SJSA1 (cell line): Measurements from ENCODE around the gene TPCN2. TPM values are rescaled to one million over a fixed set of nuclear protein-coding genes. Genes with fewer than 3 reads are reported as not detected.
A peak's percentile ranks its signal among the peaks of the same experiment; 100 is the strongest.

Experiments
- DNase-seq, 2 experiments: peaks; one replicate each; pipeline ENCODE4 v3.0.0-alpha.2; 2015 to 2020; ENCODE audit warnings: low spot score in 2 of 2, low read depth in 1 of 2
- H3K27ac ChIP-seq: fragments of 250-450 bp; sonication (Bioruptor Pico); 2 replicates; pipeline ENCODE4 v1.5.1; 2020; ENCODE audit warnings: mild to moderate bottlenecking, moderate library complexity
- H3K27me3 ChIP-seq: fragments of 250-450 bp; sonication (Bioruptor Pico); replicated peaks from 2 replicates; pipeline ENCODE4 v1.5.1; 2020; ENCODE audit warnings: mild to moderate bottlenecking, moderate library complexity
- H3K36me3 ChIP-seq: fragments of 250-450 bp; sonication (Bioruptor Pico); 2 replicates; pipeline ENCODE4 v1.5.1; 2020; ENCODE audit warnings: mild to moderate bottlenecking
- H3K4me1 ChIP-seq: fragments of 250-450 bp; sonication (Bioruptor Pico); replicated peaks from 2 replicates; pipeline ENCODE4 v1.6.1; 2021; ENCODE audit warnings: mild to moderate bottlenecking
- H3K4me3 ChIP-seq: fragments of 250-450 bp; sonication (Bioruptor Pico); 2 replicates; pipeline ENCODE4 v1.5.1; 2020; ENCODE audit warnings: mild to moderate bottlenecking
- H3K9me3 ChIP-seq: fragments of 250-450 bp; sonication (Bioruptor Pico); replicated peaks from 2 replicates; pipeline ENCODE4 v1.5.1; 2020; ENCODE audit warnings: mild to moderate bottlenecking
- total RNA-seq: library from RNA; depleted of rRNA; stranded (reverse); fragments of >200 nt; shearing (Covaris generic); gene quantifications from 2 replicates; pipeline ENCODE4 v1.2.3, GENCODE V29; 2014

Gene TPCN2
- total RNA-seq, 1 experiment from 2014 or later = 24.1 TPM

DNA sequence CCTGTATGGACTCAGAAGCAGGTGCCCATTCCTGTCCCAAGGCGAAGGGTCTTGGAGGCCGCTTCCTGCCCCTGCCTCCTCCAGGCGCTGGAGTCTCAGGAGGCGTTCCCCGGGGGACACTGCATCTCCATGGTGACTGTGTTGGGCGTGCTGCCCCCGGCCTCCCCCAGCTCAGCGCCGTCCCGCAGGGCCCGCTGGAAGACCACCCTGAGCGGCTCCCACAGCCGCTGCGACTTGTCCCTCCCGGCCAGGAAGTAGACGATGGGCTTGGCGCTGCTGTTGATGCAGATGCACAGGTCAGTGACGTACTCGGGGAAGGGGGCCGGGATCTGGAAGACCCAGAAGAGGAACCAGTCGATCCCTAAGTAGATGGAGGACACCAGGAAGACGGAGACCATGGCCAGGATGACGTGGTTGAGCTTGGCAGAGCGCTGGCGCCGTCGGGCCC, 43.5 kb upstream of the TPCN2 start:
- DNase-seq = peak in 1 of 2 experiments; percentile 65
- Histone ChIP-seq H3K27me3 (no peaks in the 10 kb centered on the region), H3K4me1 (peaks cover 64% of the 10 kb centered on the region), H3K9me3 (no peaks in the 10 kb centered on the region), H3K27ac (no peak overlapping the region), H3K4me3 (no peak overlapping the region), H3K36me3 (peaks cover 58% of the 10 kb centered on the region)

DNA sequence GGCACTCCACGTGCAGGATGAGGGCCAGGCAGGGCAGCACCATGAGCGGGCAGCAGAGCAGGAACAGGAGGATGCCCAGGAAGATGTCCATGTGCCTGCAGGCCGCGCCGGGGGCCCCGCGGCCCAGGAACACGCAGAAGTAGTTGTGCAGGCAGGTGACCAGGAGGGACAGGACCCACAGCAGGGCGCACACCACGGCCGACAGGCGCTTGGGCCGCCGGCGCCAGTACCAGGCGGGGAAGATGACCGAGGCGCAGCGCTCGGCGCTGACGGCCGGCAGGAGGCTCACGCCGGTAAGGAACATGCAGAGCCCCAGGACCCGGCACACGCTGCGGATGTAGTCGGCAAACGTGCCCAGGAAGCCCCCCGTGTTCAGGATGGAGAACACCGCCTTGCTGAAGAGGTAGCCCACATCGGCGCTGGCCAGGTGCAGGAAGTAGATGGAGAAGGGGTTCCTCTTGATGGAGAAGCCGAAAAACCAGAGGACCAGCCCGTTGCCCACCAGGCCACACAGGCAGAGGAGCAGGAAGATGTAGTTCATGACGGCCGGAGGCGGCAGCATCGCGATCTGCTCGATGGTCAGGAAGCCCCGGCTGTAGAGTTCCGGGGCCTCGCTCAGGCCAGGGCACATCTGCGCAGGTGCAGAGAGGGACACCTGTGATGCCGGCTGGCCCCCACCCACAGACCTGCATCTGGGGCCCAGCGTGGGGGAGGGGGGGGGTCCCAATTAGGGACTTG, 42.9 kb upstream of the TPCN2 start:
- Histone ChIP-seq H3K27ac (no peak overlapping the region), H3K4me1 (peaks cover 64% of the 10 kb centered on the region), H3K27me3 (no peaks in the 10 kb centered on the region), H3K36me3 (peaks cover 58% of the 10 kb centered on the region), H3K4me3 (no peak overlapping the region), H3K9me3 (no peaks in the 10 kb centered on the region)
- DNase-seq = peak in 1 of 2 experiments; percentile 62

GRCh38 chr11:69006816-69007215, 41.9 kb upstream of the TPCN2 start:
- Histone ChIP-seq H3K4me3 (no peak overlapping the region), H3K36me3 (peaks cover 51% of the 10 kb centered on the region), H3K27ac (no peak overlapping the region), H3K4me1 (peaks cover 64% of the 10 kb centered on the region), H3K9me3 (no peaks in the 10 kb centered on the region), H3K27me3 (no peaks in the 10 kb centered on the region)
- DNase-seq = no peak

DNA sequence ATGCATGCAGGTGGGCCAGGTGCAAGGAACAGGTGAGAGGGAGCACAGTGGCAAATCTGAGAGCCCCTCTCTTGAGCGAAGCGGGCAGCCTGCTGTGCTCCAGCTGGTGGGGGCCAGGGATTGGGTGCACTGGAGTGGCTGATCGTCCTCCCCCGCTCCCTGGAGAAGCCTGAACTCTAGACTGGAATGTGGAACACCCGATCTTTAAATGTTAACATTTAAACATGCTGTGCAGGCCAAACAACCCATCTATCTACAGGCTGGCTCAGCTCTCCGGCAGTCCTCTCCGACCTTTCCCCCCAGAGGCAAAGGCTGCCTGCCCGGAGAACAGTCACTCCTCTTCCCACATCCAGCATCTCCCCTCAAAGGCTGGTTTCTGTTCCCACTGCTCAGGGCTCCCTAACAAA, 40.8 kb upstream of the TPCN2 start:
- peaks cover 64% of the 10 kb centered on the region for H3K4me1 ChIP-seq
- peak in 1 of 2 experiments; percentile 70 for DNase-seq
- no peak overlapping the region for H3K4me3 ChIP-seq
- no peaks in the 10 kb centered on the region for H3K27me3 ChIP-seq
- peaks cover 45% of the 10 kb centered on the region for H3K36me3 ChIP-seq
- H3K27ac ChIP-seq = peak overlapping the region; percentile 97
- no peaks in the 10 kb centered on the region for H3K9me3 ChIP-seq

GRCh38 chr11:69008737-69009440, 39.8 kb upstream of the TPCN2 start:
- Histone ChIP-seq H3K36me3 (peaks cover 38% of the 10 kb centered on the region), H3K9me3 (no peaks in the 10 kb centered on the region), H3K27ac (peak overlapping the region; percentile 97), H3K27me3 (no peaks in the 10 kb centered on the region), H3K4me3 (no peak overlapping the region; the same call in 1 of the 2 replicates), H3K4me1 (peaks cover 73% of the 10 kb centered on the region)
- DNase-seq = peak; percentile 100

DNA sequence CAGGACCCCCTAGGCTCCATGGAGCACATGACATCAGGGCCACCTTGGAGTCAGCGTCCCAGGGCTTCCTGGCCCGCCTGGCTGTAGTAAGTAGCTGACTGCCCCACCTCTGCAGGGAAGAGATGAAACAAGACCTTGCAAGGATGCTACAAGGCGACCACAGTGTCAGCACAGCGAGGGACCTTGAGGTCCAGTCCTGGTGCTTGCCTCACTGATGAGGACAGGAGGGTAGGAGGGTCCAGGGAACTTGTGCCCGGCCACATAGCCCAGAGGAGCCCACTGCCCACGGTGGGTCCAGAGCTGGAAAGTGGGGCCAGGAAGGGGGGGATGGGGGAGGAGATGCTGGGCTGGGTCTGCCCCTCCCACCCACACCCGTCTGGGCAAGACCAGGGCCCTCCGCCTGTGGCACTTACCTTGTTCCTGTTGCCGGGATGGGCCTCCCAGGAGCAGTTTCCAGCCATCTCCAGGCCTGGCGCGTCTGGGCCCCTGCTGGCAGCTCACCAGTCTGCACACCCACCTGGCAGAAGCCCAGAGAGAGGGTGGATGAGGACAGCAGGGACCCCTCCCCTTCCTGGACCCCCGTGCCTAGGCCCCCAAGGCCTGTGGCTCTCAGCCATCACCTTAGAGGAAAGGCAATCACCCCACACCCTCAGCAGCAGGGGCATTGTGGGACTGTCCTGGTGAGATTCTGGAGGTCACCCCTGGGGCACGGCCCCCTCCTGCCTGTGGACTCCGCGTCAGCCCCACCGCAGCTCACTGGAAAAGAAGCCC, 39.1 kb upstream of the TPCN2 start:
- H3K4me3 ChIP-seq = peak overlapping the region; percentile 1; the same call in 1 of the 2 replicates
- peaks cover 30% of the 10 kb centered on the region for H3K36me3 ChIP-seq
- H3K27me3 ChIP-seq = no peaks in the 10 kb centered on the region
- no peaks in the 10 kb centered on the region for H3K9me3 ChIP-seq
- peak overlapping the region; percentile 97 for H3K27ac ChIP-seq
- H3K4me1 ChIP-seq = peaks cover 80% of the 10 kb centered on the region
- peak; percentile 98 to 99 for DNase-seq

- Histone ChIP-seq H3K4me1 (peaks cover 83% of the 10 kb centered on the region), H3K27ac (peak overlapping the region; percentile 97), H3K4me3 (peak overlapping the region; percentile 12)
Measured at GRCh38 chr11:69010361-69010891, 38.3 kb upstream of the TPCN2 start.

GRCh38 chr11:69010964-69011623, 37.6 kb upstream of the TPCN2 start:
- no peaks in the 10 kb centered on the region for H3K27me3 ChIP-seq
- H3K4me3 ChIP-seq = peak overlapping the region; percentile 12
- no peaks in the 10 kb centered on the region for H3K9me3 ChIP-seq
- peak; percentile 90 to 95 for DNase-seq
- H3K4me1 ChIP-seq = peaks cover 83% of the 10 kb centered on the region
- H3K36me3 ChIP-seq = peaks cover 17% of the 10 kb centered on the region
- H3K27ac ChIP-seq = peak overlapping the region; percentile 97

More at GRCh38 chr11:69010361-69010891, 38.3 kb upstream of the TPCN2 start:
- DNase-seq = peak in 1 of 2 experiments; percentile 85
- H3K36me3 ChIP-seq = peaks cover 22% of the 10 kb centered on the region
- no peaks in the 10 kb centered on the region for H3K9me3 ChIP-seq
- H3K27me3 ChIP-seq = no peaks in the 10 kb centered on the region

DNA sequence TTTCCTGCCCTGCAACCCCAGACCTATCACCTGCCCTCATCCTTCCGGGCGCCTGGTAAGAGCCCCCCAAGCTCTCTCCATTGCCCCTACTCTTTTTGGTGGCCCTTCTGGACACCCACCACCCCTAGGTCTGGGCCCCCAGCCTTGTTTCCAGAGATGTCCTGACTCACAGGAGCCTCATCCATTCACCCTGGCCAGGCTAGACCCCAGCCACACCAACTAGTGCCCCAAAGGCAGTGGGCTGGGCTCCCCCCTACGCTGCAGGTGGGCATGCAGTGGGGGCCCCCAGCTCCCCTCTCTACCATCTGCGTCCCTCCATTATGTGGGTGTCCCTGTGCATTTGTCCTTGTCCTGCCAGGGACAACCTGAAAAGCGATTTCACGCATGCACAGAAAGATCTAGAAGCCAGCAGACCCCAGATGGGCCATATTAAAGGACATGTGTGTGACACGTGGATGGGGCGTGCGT, 37.1 kb upstream of the TPCN2 start:
- no peaks in the 10 kb centered on the region for H3K27me3 ChIP-seq
- no peak overlapping the region for H3K4me3 ChIP-seq
- no peaks in the 10 kb centered on the region for H3K9me3 ChIP-seq
- H3K27ac ChIP-seq = no peak overlapping the region
- H3K4me1 ChIP-seq = peaks cover 83% of the 10 kb centered on the region
- DNase-seq = peak in 1 of 2 experiments; percentile 47
- peaks cover 16% of the 10 kb centered on the region for H3K36me3 ChIP-seq

DNA sequence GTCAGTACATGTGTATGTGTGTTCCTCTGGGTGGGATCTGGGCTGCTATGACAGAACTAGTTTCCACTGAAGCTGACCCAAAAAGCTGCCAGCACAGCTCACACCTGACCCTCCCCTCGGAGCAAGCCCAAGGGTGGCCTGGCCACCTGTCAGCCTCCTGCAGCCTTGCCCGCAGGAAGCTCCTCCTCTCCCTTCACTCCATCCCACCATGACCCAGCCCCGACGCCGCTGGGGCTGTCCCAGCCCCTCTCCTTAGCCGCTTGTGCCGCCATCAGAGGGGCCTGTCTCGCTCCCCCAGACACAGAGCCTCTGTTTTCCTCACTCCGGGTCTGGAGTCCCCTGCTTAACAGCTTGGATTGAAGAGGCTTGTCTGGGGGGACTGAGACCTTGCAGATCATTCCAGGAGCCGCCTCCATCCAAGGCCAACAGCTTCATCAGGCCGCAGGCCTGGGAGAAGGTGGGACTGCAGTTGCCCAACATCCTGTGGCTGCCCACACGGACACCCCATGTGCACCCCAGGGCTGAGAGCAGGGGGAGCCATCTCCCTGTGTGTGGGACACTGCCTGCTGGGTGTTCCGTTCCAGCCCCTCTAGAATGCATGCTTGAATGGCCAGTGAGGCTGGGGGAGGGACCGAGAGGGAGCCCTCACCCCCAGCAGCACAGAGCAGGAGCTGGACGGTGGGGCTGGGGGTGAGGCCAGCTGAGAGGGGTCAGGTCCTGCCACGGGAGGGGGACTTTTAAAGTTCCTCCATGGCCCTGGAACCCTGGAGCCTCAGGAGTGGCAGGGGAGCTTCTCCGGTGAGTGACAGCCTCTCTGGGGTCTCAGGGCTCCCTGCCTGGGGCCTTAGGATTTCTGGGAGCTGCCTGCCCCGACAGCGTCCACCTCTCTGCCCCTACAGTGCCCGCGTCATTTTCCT, 36.4 kb upstream of the TPCN2 start:
- peak in 1 of 2 experiments; percentile 45 for DNase-seq
- Histone ChIP-seq H3K27me3 (no peaks in the 10 kb centered on the region), H3K27ac (peak overlapping the region; percentile 2; the same call in 1 of the 2 replicates), H3K4me1 (peaks cover 76% of the 10 kb centered on the region), H3K36me3 (peaks cover 9% of the 10 kb centered on the region), H3K4me3 (peak overlapping the region; percentile 37), H3K9me3 (no peaks in the 10 kb centered on the region)

DNA sequence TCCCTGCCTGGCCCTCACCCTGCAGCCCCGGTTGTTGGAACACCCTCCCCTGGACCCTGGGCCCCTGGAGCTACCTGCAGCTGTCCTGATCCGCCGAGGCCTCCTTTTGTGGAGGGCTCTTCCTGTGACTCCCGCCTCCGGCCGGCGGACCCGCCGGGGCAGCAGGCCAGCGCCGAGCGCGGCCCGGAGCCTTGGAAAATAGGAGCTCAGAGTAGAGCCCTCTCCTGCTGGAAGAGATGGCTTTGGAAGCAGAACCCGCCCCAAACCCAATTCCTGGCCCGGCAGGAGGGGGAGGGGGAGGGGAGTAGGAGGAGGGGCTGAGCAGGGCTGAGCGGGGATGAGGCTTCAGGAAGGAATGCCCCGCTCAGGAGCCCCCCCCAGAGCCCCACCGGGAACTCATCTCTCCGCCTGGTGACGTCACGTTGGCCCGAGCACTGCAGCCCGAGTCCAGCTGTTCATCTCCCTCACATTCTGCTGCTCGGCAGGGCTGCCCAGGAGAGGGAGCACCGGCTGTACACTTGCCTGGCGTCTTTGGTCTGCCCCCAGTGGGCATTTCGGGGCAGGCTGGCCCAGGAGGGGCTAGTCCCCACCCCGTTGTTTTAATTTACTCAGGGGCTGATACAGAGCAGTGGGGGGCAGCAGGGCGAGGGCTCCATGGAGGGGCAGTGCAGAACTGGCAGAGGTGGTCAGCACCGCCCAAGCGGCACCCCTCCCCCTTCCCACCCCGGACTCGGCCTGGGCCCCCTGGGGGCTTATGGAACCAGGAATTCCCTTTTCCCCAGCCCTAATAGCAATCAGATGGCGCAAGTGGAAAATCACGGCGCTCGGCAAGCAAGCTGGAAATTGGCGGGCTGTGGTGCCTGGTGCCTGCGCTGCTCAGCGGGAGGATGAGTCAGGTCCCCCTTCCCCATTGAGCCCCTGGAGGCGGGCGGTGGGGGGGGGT, 35.5 kb upstream of the TPCN2 start, which contains the start of gene MRGPRF:
TSS of gene MRGPRF (minus strand) at position 238 of the 943 bp plus-strand sequence. CDS start 3,345 bp downstream, outside the sequence.
- peaks cover 67% of the 10 kb centered on the region for H3K4me1 ChIP-seq
- DNase-seq = peak; percentile 83 to 97
- peak within 1 kb of the TSS; percentile 2 for H3K27ac ChIP-seq
- H3K4me3 ChIP-seq = peak within 1 kb of the TSS; percentile 37
- H3K36me3 ChIP-seq = 0 out of 2 replicates have a peak, but pooled peaks cover 1% of the 10 kb centered on the region
- H3K27me3 ChIP-seq = no peaks in the 10 kb centered on the region
- no peaks in the 10 kb centered on the region for H3K9me3 ChIP-seq
